Vagina (tissue), 2 donors: Measurements from ENCODE around the gene RTL1. TPM values are rescaled to one million over a fixed set of nuclear protein-coding genes. Genes with fewer than 3 reads are reported as not detected.

Experiments used
- DNase-seq, 2 donors: peaks; one replicate each; pipeline ENCODE4 v3.0.0-alpha.2; 2017; ENCODE audit errors: extremely low spot score in 2 of 2
- H3K27ac ChIP-seq: fragments of 200-600 bp; sonication (generic); one replicate; pipeline ENCODE4 v1.5.1; 2019
- H3K27me3 ChIP-seq: fragments of 200-600 bp; sonication (generic); one replicate; pipeline ENCODE4 v1.5.1; 2019
- H3K36me3 ChIP-seq, 2 donors: fragments of 200-600 bp; sonication (generic); one replicate each; pipeline ENCODE4 v1.5.1; 2017 to 2019
- H3K4me1 ChIP-seq: fragments of 200-600 bp; sonication (generic); one replicate; pipeline ENCODE4 v1.5.1; 2019
- H3K4me3 ChIP-seq, 2 donors: fragments of 200-600 bp; sonication (generic); 1 replicate in 1 of 2; 2 replicates in 1 of 2; pipeline ENCODE4 v1.5.1; 2016 to 2019
- H3K9me3 ChIP-seq: fragments of 200-600 bp; sonication (generic); one replicate; pipeline ENCODE4 v1.5.1; 2019
- POLR2A ChIP-seq, 2 donors: fragments of 450-650 bp; IDR thresholded peaks; one replicate each; pipeline ENCODE4 v1.6.1; 2017; ENCODE audit warnings: antibody characterized with exemption in 2 of 2, mild to moderate bottlenecking in 2 of 2, moderate library complexity in 2 of 2
- POLR2AphosphoS5 ChIP-seq, 2 donors: sonication (generic); formaldehyde crosslinking; IDR thresholded peaks; one replicate each; pipeline ENCODE4 v1.9.0; 2017; ENCODE audit warnings: antibody characterized with exemption in 2 of 2, mild to moderate bottlenecking in 2 of 2, low read depth in 1 of 2; ENCODE audit not compliant: insufficient read depth in 1 of 2
- intact Hi-C: fragments of 100-400 bp; cut with DNase I; formaldehyde crosslinking; loops from one replicate; pipeline ENCODE4 v1.15.1; 2023
- total RNA-seq: library from RNA; depleted of rRNA; stranded (reverse); fragments of >200 nt; gene quantifications from one replicate; pipeline ENCODE4 v1.2.3, GENCODE V29; 2016
- TF ChIP-seq, protein P1 (sequence below), 3 experiments: fragments of 450-650 bp in 2 of 3; fragments of 200-600 bp in 1 of 3; sonication (generic) in 1 of 3; IDR thresholded peaks; one replicate each; pipeline ENCODE4 v1.5.1; 2017 to 2019; ENCODE audit warnings: antibody characterized with exemption in 3 of 3, mild to moderate bottlenecking in 2 of 3, moderate library complexity in 2 of 3

RTL1 gene
- total RNA-seq, 1 donor from 2014 or later: not detected

DNA sequence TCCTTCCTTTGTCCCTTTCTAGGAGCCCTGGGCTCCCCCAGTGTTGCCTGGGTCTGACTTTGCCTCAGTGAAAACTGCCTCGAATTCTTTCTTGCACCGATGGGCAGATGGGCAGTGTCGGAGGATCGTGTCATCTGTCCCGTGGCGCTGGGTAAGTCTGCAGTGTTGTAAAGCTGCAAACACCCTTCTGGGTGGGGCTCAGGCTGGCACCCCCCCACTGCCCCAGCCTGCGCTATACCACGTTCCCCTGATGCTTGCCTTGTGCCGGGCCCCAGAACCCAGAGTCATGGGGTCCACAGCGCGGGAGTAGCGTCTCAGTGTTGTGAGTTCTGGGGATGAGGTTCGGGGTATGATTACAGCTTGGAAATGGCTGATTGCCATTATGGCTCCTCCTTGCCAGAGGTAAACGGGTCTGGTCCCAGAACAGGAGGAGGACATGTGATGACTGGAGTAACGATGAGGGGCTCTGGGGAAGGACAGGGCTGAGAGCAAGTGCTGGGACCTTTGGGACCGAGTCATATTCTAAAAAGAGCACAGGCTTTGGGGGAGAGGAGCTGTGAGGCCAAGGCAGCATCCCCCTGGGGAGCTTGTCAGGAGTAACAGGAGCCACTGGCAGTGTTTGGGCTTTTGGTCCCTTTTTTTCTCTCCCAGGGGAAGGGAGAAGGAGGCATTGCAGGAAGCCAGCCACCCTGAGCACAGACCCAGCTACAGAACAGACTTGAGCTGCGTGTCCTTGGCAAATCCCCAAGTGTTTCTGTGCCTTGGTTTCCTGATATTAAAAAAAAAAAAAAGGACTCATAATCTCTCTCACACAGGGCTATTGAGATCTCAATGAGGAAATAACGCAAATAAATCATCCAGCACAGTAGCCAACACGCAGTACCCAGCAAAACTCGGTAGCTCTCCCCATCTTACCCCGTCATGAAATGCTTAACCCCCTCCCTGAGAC, 4.3 kb downstream of the RTL1 start:
- peak overlapping the region; percentile 48 for H3K27ac ChIP-seq
- H3K36me3 ChIP-seq: no peaks in the 10 kb centered on the region
- TF ChIP-seq POLR2AphosphoS5 (IDR thresholded peaks at IDR 0.05; ENCODE audit: insufficient read depth in 1 of 2, low read depth in 1 of 2): no peak
- TF ChIP-seq, protein P1, sequence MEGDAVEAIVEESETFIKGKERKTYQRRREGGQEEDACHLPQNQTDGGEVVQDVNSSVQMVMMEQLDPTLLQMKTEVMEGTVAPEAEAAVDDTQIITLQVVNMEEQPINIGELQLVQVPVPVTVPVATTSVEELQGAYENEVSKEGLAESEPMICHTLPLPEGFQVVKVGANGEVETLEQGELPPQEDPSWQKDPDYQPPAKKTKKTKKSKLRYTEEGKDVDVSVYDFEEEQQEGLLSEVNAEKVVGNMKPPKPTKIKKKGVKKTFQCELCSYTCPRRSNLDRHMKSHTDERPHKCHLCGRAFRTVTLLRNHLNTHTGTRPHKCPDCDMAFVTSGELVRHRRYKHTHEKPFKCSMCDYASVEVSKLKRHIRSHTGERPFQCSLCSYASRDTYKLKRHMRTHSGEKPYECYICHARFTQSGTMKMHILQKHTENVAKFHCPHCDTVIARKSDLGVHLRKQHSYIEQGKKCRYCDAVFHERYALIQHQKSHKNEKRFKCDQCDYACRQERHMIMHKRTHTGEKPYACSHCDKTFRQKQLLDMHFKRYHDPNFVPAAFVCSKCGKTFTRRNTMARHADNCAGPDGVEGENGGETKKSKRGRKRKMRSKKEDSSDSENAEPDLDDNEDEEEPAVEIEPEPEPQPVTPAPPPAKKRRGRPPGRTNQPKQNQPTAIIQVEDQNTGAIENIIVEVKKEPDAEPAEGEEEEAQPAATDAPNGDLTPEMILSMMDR (IDR thresholded peaks at IDR 0.05): no peak
- no peak for TF ChIP-seq POLR2A (IDR thresholded peaks at IDR 0.05)
- peak in 1 of 2 donors; percentile 84 for DNase-seq
- peaks cover 26% of the 10 kb centered on the region for H3K4me1 ChIP-seq
- H3K4me3 ChIP-seq: no peak overlapping the region
- intact Hi-C loops: no loop called here
- no peaks in the 10 kb centered on the region for H3K27me3 ChIP-seq
- no peaks in the 10 kb centered on the region for H3K9me3 ChIP-seq

GRCh38 chr14:100898465-100898864, 5.1 kb downstream of the RTL1 start:
- peak overlapping the region; percentile 48 for H3K27ac ChIP-seq
- no peak overlapping the region for H3K4me3 ChIP-seq
- no peaks in the 10 kb centered on the region for H3K27me3 ChIP-seq
- DNase-seq: no peak
- intact Hi-C loops: no loop called here
- H3K9me3 ChIP-seq: no peaks in the 10 kb centered on the region
- TF ChIP-seq POLR2AphosphoS5 (IDR thresholded peaks at IDR 0.05; ENCODE audit: insufficient read depth in 1 of 2, low read depth in 1 of 2) (no peak), POLR2A (IDR thresholded peaks at IDR 0.05) (no peak)
- TF ChIP-seq, protein P1 (IDR thresholded peaks at IDR 0.05): no peak
- peaks cover 26% of the 10 kb centered on the region for H3K4me1 ChIP-seq
- no peaks in the 10 kb centered on the region for H3K36me3 ChIP-seq

GRCh38 chr14:100896369-100897060, 7.0 kb downstream of the RTL1 start:
- no peaks in the 10 kb centered on the region for H3K9me3 ChIP-seq
- intact Hi-C loops: no loop called here
- H3K4me1 ChIP-seq: peaks cover 26% of the 10 kb centered on the region
- H3K27ac ChIP-seq: no peak overlapping the region
- H3K36me3 ChIP-seq: no peaks in the 10 kb centered on the region
- H3K4me3 ChIP-seq: no peak overlapping the region
- TF ChIP-seq, protein P1 (IDR thresholded peaks at IDR 0.05): no peak
- TF ChIP-seq POLR2AphosphoS5 (IDR thresholded peaks at IDR 0.05; ENCODE audit: insufficient read depth in 1 of 2, low read depth in 1 of 2) (no peak), POLR2A (IDR thresholded peaks at IDR 0.05) (no peak)
- peak in 1 of 2 donors; percentile 91 for DNase-seq
- no peaks in the 10 kb centered on the region for H3K27me3 ChIP-seq

DNA sequence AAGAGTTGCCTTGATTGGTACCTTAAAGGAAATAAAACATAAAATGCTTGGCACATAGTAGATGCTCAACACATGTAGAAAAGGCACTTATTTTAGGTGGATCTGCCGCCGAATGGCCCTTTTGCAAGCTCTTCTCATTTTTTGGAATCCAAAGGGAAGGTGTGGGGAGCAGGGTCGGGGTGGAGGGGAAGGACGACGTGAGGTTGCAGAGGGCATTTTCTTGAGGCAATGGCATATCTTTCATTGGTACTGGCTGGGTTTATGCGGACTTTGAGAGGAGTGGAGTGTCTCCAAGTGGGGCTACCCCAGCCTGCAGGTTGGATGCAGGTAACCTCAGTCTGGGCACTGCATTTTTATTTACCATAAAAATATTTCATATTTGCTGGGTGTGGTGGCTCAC, 8.1 kb downstream of the RTL1 start:
- intact Hi-C loops: no loop called here
- Histone ChIP-seq H3K27me3 (no peaks in the 10 kb centered on the region), H3K4me1 (peaks cover 23% of the 10 kb centered on the region), H3K27ac (no peak overlapping the region), H3K4me3 (no peak overlapping the region), H3K9me3 (no peaks in the 10 kb centered on the region), H3K36me3 (no peaks in the 10 kb centered on the region)
- no peak for DNase-seq
- TF ChIP-seq, protein P1 (IDR thresholded peaks at IDR 0.05): no peak
- TF ChIP-seq POLR2A (IDR thresholded peaks at IDR 0.05): no peak
- no peak for TF ChIP-seq POLR2AphosphoS5 (IDR thresholded peaks at IDR 0.05; ENCODE audit: insufficient read depth in 1 of 2, low read depth in 1 of 2)
